HG03103 (cell line): ENCODE data around the gene DEPDC5.

Experiments used
- ATAC-seq: cut with Tn5 transposase; IDR thresholded peaks from one replicate; pipeline ENCODE4 v1.9.1; 2021; ENCODE audit warnings: low read depth; ENCODE audit not compliant: unreplicated experiment

Gene DEPDC5

GRCh38 chr22:31919730-31920129 is 165.9 kb downstream of the DEPDC5 start:
- ATAC-seq = no peak

DNA sequence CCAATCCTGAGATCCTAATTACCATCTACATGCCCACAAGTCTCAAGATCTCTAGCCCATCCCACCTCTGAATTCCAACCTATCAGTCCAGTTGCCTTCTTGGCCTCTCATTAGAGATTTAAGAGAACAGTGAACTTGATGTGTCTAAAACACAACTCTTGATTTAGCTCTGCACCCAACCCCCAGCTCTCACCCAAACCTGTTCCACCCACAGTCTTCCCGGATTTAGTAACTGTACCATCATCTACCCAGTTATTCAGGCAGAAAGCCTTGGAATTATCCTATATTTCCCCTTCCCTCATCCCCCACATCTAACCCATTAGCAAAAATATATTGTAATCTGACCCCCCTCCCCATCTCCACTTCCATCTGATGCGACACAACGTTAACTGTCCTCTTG is 166.5 kb downstream of the DEPDC5 start:
- ATAC-seq = no peak

- ATAC-seq = no peak
Measured at GRCh38 chr22:31921106-31921505, 167.3 kb downstream of the DEPDC5 start.

DNA sequence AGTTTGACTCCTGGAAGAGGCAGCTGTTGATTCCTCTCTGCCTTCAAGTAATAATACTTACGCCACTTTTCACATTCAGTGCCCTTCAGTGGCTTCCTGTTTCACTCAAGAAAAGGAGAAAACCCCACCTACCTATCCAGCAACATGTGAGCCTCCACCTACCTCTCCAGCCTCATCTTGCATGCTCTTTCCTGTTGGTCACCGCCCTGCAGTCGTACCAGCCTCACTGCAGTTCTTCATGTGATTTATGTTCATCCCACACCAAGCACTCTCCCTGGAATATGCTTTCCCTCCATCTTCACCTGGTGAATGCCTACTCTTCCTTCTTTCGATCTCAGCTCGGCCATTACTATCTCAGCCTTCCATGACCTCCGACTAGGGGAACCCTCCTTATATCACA is 168.7 kb downstream of the DEPDC5 start:
- ATAC-seq = no peak

- no peak for ATAC-seq
Measured at GRCh38 chr22:31923136-31923535, 169.3 kb downstream of the DEPDC5 start.

- no peak for ATAC-seq
Measured at GRCh38 chr22:31923747-31924146, 169.9 kb downstream of the DEPDC5 start.

- ATAC-seq = no peak
Measured at GRCh38 chr22:31925056-31925455, 171.2 kb downstream of the DEPDC5 start.

GRCh38 chr22:31926024-31926423 is 172.2 kb downstream of the DEPDC5 start:
- no peak for ATAC-seq

DNA sequence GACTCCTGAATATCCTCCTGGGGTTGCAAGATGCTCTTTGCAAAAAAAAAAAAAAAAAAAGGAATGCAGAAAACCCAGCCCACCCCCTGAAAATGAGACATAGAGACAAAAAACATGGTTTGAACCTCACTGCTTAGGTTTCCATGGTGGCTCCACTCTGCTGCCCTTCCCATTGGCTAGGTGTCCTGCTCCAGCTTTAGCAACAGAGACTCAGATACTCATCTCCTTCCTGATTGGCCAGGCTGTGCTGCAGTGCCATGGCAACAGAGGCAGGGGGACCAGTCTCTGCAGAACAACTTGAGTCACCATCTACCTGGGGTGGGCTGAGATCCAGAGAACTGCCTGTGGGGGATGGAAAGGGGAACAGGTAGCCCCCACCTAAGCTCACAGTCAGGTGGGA is 173.2 kb downstream of the DEPDC5 start:
- ATAC-seq = no peak

GRCh38 chr22:31927562-31927961 is 173.7 kb downstream of the DEPDC5 start:
- no peak for ATAC-seq

DNA sequence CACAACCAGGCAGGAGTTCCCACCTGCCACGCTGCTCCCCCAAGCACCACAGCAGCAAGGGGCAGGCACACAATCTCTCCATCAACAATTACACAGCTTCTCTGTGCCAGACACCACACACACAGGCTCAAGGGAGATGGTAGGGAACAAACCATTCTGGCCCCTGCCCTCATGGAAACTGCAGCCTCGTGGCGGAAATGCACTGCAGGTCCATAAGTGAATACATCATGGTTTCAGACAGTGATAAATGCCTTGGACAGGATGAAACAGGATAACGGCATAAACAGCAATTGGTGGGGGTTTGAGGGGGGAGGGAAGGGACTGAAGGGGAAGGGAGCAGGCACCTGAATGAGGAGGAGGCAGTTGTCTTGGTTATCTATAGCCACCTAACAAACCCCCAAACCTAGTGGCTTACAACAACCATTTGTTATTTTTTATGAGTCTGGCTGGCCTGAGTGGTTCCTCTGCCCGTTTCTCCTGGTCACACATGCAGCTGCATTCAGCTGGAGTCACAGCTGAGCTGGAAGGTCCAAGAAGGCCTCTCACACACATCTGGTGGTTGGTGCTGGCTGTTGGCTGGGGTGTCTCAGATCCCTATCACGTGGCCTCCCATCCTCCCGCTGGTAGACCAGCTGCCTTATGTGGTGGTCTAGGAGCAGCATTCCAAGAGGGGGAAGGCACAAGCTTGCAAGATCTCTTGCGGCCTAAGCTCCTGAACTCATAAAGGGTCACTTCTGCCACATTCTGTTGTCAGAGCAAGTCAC is 175.5 kb downstream of the DEPDC5 start:
- ATAC-seq = no peak

DNA sequence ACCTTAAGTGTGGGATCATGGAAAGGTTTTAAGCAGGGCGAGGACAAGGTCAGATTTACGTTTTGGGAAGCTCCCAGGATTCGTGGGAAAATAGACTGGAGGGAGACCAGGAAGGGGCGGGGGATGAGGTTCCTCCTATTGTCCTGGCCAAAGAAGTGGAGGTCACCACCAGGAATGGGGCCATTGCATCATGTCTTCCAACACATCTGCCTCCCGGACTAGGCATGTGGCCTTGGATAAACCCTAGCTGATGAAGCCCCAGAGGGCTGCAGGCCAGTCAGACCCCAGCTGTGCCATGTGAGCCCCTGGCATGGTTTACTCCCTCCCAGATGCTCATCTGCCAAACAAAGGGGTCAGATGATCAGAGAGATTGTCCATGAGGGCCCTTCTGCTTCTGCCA is 179.0 kb downstream of the DEPDC5 start:
- ATAC-seq = no peak

DNA sequence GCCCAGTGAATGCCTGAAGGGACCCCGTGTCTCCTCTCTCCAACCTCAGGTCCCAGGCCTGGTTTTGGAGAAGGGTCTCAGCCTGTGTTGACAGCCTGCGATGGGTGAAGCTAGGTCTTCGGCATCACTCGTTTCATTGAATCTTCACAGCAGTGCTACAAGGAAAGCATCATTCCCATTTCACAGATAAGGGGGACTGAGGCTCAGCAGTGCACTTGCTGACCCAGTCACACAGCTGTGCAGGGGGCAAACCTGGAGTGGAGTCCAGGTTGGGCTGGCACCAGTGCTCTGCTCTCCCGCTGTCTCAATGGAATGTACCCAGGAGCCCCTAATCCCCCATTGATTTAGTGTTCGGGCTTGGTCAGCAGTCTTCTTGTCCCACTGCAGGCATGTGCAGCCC is 179.6 kb downstream of the DEPDC5 start:
- ATAC-seq = no peak

DNA sequence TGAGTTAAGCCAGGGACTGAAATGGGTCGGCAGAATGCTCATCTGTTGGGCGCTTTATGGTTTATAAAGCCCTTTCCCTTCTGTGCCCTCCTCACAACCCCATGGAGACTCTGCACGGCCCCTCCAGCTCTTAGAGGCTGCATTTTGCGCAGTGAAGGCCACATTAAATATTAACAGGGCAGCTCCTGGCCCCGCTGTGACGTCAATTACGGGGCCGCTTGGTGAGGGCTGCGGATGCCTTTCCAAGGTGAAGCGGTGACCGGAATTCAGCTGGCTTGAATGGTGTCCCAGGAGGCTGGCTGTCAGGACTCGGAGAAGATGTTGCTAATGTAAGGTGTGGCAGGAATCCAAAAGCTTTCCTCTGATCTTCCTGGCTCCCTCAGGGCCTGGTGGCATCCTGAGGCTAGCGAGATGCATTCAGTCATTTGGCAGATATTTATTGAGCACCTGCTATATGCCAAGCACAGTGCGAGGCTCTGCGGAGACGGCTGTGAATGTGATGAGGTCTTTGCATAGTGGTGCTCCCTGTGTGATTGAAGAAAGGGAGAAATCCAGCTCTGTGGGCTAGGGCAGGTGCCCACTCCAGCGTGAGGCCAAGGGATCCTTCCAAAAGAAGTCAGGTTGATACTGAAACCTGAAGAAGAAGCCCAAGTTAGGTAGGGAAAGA is 180.1 kb downstream of the DEPDC5 start:
- ATAC-seq = no peak

DNA sequence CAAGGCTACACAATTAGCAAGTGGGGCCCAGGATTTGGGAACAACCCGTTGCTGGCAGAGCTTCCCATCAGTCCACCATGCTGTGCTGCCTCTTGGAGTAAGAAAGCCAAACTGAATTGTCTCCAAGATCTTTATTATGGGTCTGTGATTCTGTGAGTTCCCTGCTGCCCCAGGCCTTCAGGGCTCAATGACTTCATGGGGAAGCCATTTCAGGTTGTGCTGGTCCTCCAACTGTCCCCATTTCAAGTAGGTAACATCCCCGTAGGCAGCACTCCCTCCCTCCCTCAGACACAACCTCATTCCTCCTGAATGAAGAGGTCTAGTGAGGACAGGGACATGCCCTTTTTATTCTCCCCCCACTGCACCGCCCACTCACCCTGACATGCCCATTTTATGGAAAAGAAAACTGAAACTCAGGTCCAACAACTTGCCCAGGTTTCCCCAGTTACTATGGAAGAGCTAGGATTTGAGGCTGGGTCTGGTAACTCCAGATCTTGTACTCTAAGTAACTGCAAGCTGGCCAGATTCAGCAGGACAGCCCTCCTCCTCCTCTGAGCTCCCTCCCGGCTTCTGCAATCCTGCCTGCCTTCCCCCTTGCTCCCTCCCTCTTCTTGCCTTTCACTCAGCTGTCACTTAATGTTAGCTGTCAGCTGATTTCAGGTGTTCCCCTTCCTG is 182.3 kb downstream of the DEPDC5 start:
- ATAC-seq = no peak

DNA sequence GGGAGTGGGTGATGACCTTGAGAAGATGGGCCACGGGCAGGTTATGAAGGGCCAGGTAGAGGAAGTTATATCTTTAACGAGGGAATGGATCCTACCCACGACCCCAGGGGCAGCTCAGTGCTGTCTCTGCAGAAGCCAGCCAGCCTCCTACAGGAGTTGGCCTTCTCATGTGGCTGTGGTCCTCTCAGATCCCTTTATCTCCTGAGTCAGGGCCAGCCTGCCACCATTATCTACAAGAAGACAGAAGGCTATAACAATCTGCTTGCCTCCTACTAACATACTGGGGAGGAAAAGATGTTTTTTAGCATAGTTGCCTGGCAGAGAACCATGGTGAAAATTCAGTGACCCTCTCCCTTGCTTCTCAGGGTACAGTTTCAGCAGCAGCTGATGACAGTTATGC is 183.5 kb downstream of the DEPDC5 start:
- ATAC-seq = no peak

- ATAC-seq = no peak
Measured at GRCh38 chr22:31938296-31938695, 184.5 kb downstream of the DEPDC5 start.

- ATAC-seq = no peak
Measured at GRCh38 chr22:31940506-31940905, 186.7 kb downstream of the DEPDC5 start.

- no peak for ATAC-seq
Measured at GRCh38 chr22:31942091-31942490, 188.3 kb downstream of the DEPDC5 start.

GRCh38 chr22:31943206-31943977 is 189.6 kb downstream of the DEPDC5 start:
- no peak for ATAC-seq
